Activated T-cell treated with anti-CD3 and anti-CD28 coated beads, Interleukin-2, amount 50 U/mL, for 72 hours (primary cell): ENCODE results near the gene ATP5PD. TPM values are rescaled to one million over a fixed set of nuclear protein-coding genes. Genes with fewer than 3 reads are reported as not detected.
"Not testable (repeated sequence)": the region's sequence is repeated elsewhere in the genome, so short reads cannot be mapped to it uniquely, and the experiment has no call there.

Source experiments
- ATAC-seq, 2 donors: fragments of 150-1000 bp; cut with Tn5 transposase; replicated peaks in 1 of 2; 2 replicates each; pipeline ENCODE4 v1.10.0; 2021; ENCODE audit warnings: moderate library complexity in 2 of 2, mild to moderate bottlenecking in 1 of 2
- DNase-seq, 2 donors: peaks; one replicate each; pipeline ENCODE4 v3.0.0; 2021 to 2022; ENCODE audit warnings: mixed read lengths in 1 of 2
- H3K27ac Mint-ChIP-seq: one replicate; pipeline ENCODE4 v1.8.0; 2022; ENCODE audit warnings: mild to moderate bottlenecking, moderate library complexity, mixed read lengths
- H3K27me3 Mint-ChIP-seq: one replicate; pipeline ENCODE4 v1.8.0; 2022; ENCODE audit warnings: low read depth, mixed read lengths
- H3K36me3 Mint-ChIP-seq, 2 donors: one replicate each; pipeline ENCODE4 v1.8.0; 2022; ENCODE audit warnings: mixed read lengths in 2 of 2, mild to moderate bottlenecking in 1 of 2; ENCODE audit not compliant: insufficient read depth in 2 of 2
- H3K4me1 Mint-ChIP-seq: one replicate; pipeline ENCODE4 v1.8.0; 2022; ENCODE audit warnings: low read depth, mixed read lengths
- H3K4me3 Mint-ChIP-seq, 2 donors: one replicate each; pipeline ENCODE4 v1.8.0; 2022; ENCODE audit warnings: mild to moderate bottlenecking in 2 of 2, mixed read lengths in 2 of 2, moderate library complexity in 2 of 2
- H3K9me3 Mint-ChIP-seq, 2 donors: one replicate each; pipeline ENCODE4 v1.8.0; 2022; ENCODE audit warnings: mixed read lengths in 2 of 2
- total RNA-seq, 2 donors: library from RNA; stranded (reverse); gene quantifications; one replicate each; pipeline ENCODE4 v1.2.3, GENCODE V29; 2022

Gene ATP5PD
- total RNA-seq, 2 donors from 2014 or later: 125 to 147 TPM

GRCh38 chr17:75059369-75060345 is 12.9 kb upstream of the ATP5PD start:
- ATAC-seq (no peak), DNase-seq (no peak)
- no peak overlapping the region for H3K4me3 Mint-ChIP-seq
- no peaks in the 10 kb centered on the region for H3K9me3 Mint-ChIP-seq
- H3K27ac Mint-ChIP-seq: no peak overlapping the region
- no peaks in the 10 kb centered on the region for H3K27me3 Mint-ChIP-seq
- H3K36me3 Mint-ChIP-seq: peaks cover 0 to 14% of the 10 kb centered on the region in 2 donors
- peaks cover 10% of the 10 kb centered on the region for H3K4me1 Mint-ChIP-seq

- Mint-ChIP-seq H3K27ac (no peak overlapping the region), H3K4me3 (no peak overlapping the region)
Measured at GRCh38 chr17:75051941-75052340, 5.2 kb upstream of the ATP5PD start.

GRCh38 chr17:75049706-75050105 is 2.9 kb upstream of the ATP5PD start:
- Mint-ChIP-seq H3K36me3 (peaks cover 7 to 9% of the 10 kb centered on the region in 2 donors), H3K9me3 (no peaks in the 10 kb centered on the region), H3K4me3 (peak overlapping the region in 1 of 2 donors; percentile 20), H3K27ac (peak overlapping the region; percentile 19), H3K27me3 (no peaks in the 10 kb centered on the region), H3K4me1 (peaks cover 39% of the 10 kb centered on the region)
- DNase-seq (no peak), ATAC-seq (no peak)

More at GRCh38 chr17:75051941-75052340, 5.2 kb upstream of the ATP5PD start:
- Mint-ChIP-seq H3K9me3 (no peaks in the 10 kb centered on the region), H3K27me3 (no peaks in the 10 kb centered on the region), H3K4me1 (peaks cover 24% of the 10 kb centered on the region), H3K36me3 (peaks cover 7 to 15% of the 10 kb centered on the region in 2 donors)
- ATAC-seq (no peak), DNase-seq (no peak)

- Mint-ChIP-seq H3K36me3 (peaks cover 7 to 9% of the 10 kb centered on the region in 2 donors), H3K9me3 (no peaks in the 10 kb centered on the region), H3K27ac (peak overlapping the region; percentile 19), H3K4me3 (peak overlapping the region in 1 of 2 donors; percentile 95), H3K27me3 (no peaks in the 10 kb centered on the region), H3K4me1 (peaks cover 43% of the 10 kb centered on the region)
- no peak for ATAC-seq
- no peak for DNase-seq
Measured at GRCh38 chr17:75049057-75049456, 2.3 kb upstream of the ATP5PD start.

- no peak for DNase-seq
- Mint-ChIP-seq H3K27ac (peak overlapping the region; percentile 95), H3K4me1 (peaks cover 43% of the 10 kb centered on the region)
Measured at GRCh38 chr17:75048249-75048878, 1.6 kb upstream of the ATP5PD start.

GRCh38 chr17:75047398-75048098 is 779 bp upstream of the ATP5PD start:
- Mint-ChIP-seq H3K27ac (peak overlapping the region; percentile 95), H3K4me3 (peak overlapping the region; percentile 95 to 99), H3K27me3 (no peaks in the 10 kb centered on the region), H3K4me1 (peaks cover 47% of the 10 kb centered on the region), H3K9me3 (no peaks in the 10 kb centered on the region), H3K36me3 (peaks cover 2 to 4% of the 10 kb centered on the region in 2 donors)
- peak; percentile 42 to 45 for DNase-seq
- ATAC-seq: peak; percentile 2 to 8

More at GRCh38 chr17:75048249-75048878, 1.6 kb upstream of the ATP5PD start:
- H3K4me3 Mint-ChIP-seq: peak overlapping the region; percentile 95 to 99
- ATAC-seq: no peak
- peaks cover 7 to 8% of the 10 kb centered on the region in 2 donors for H3K36me3 Mint-ChIP-seq
- no peaks in the 10 kb centered on the region for H3K27me3 Mint-ChIP-seq
- H3K9me3 Mint-ChIP-seq: no peaks in the 10 kb centered on the region

GRCh38 chr17:75045946-75046406 is 793 bp downstream of the ATP5PD start:
- H3K9me3 Mint-ChIP-seq, ATAC-seq, DNase-seq, H3K27me3 Mint-ChIP-seq, H3K36me3 Mint-ChIP-seq: not testable (repeated sequence)
- Mint-ChIP-seq H3K4me3 (peak overlapping the region; percentile 99), H3K4me1 (peaks cover 48% of the 10 kb centered on the region), H3K27ac (peak overlapping the region; percentile 95)

- Mint-ChIP-seq H3K9me3 (no peaks in the 10 kb centered on the region), H3K4me3 (peak overlapping the region; percentile 56 to 80), H3K4me1 (peaks cover 46% of the 10 kb centered on the region), H3K27me3 (no peaks in the 10 kb centered on the region), H3K27ac (peak overlapping the region; percentile 79), H3K36me3 (peaks cover 6 to 14% of the 10 kb centered on the region in 2 donors)
- DNase-seq (no peak), ATAC-seq (no peak)
Measured at GRCh38 chr17:75044716-75045115, 2.1 kb downstream of the ATP5PD start.

GRCh38 chr17:75043789-75044188 is 3.0 kb downstream of the ATP5PD start:
- not testable (repeated sequence) for H3K9me3 Mint-ChIP-seq, DNase-seq, ATAC-seq, H3K4me3 Mint-ChIP-seq, H3K27me3 Mint-ChIP-seq
- peaks cover 37% of the 10 kb centered on the region for H3K4me1 Mint-ChIP-seq
- peak overlapping the region; percentile 31 for H3K27ac Mint-ChIP-seq
- peaks cover 6 to 14% of the 10 kb centered on the region in 2 donors for H3K36me3 Mint-ChIP-seq

- no peak overlapping the region for H3K27ac Mint-ChIP-seq
- no peak overlapping the region for H3K4me3 Mint-ChIP-seq
- peaks cover 2 to 12% of the 10 kb centered on the region in 2 donors for H3K36me3 Mint-ChIP-seq
Measured at GRCh38 chr17:75041656-75042280, 5.0 kb downstream of the ATP5PD start.

GRCh38 chr17:75039238-75039637 is 7.5 kb downstream of the ATP5PD start:
- Mint-ChIP-seq H3K9me3 (no peaks in the 10 kb centered on the region), H3K4me1 (peaks cover 31% of the 10 kb centered on the region), H3K27me3 (no peaks in the 10 kb centered on the region), H3K27ac (no peak overlapping the region), H3K36me3 (peaks cover 5 to 12% of the 10 kb centered on the region in 2 donors), H3K4me3 (no peak overlapping the region)
- ATAC-seq (no peak), DNase-seq (no peak)

More at GRCh38 chr17:75041656-75042280, 5.0 kb downstream of the ATP5PD start:
- no peak for ATAC-seq
- H3K4me1 Mint-ChIP-seq: peaks cover 34% of the 10 kb centered on the region
- DNase-seq: no peak
- H3K27me3 Mint-ChIP-seq: no peaks in the 10 kb centered on the region
- no peaks in the 10 kb centered on the region for H3K9me3 Mint-ChIP-seq

GRCh38 chr17:75036643-75037268 is 10.0 kb downstream of the ATP5PD start:
- DNase-seq: peak; percentile 76 to 77
- peak overlapping the region; percentile 84 for H3K27ac Mint-ChIP-seq
- H3K4me1 Mint-ChIP-seq: peaks cover 49% of the 10 kb centered on the region
- ATAC-seq: peak; percentile 47 to 70
- peak overlapping the region; percentile 82 to 89 for H3K4me3 Mint-ChIP-seq
- no peaks in the 10 kb centered on the region for H3K27me3 Mint-ChIP-seq
- H3K9me3 Mint-ChIP-seq: no peaks in the 10 kb centered on the region
- H3K36me3 Mint-ChIP-seq: peaks cover 5 to 12% of the 10 kb centered on the region in 2 donors
